Hepatocyte (in vitro differentiated cells): Measurements from ENCODE around the gene TRAM2. TPM values are rescaled to one million over a fixed set of nuclear protein-coding genes. Genes with fewer than 3 reads are reported as not detected.

ENCODE experiments used
- DNase-seq: peaks from one replicate; pipeline ENCODE4 v3.0.0-alpha.2; 2016; ENCODE audit warnings: low spot score
- H2AFZ ChIP-seq: fragments of 200-600 bp; sonication (generic); 2 replicates; pipeline ENCODE4 v1.6.0; 2016; ENCODE audit warnings: antibody characterized with exemption, mild to moderate bottlenecking
- H3K27ac ChIP-seq: fragments of 200-600 bp; sonication (generic); 2 replicates; pipeline ENCODE4 v1.5.1; 2016; ENCODE audit warnings: mild to moderate bottlenecking
- H3K27me3 ChIP-seq: fragments of 200-600 bp; sonication (generic); 2 replicates; pipeline ENCODE4 v1.6.1; 2016
- H3K36me3 ChIP-seq: fragments of 200-600 bp; sonication (generic); replicated peaks from 2 replicates; pipeline ENCODE4 v1.5.1; 2016; ENCODE audit warnings: low read depth; ENCODE audit not compliant: insufficient read depth
- H3K4me1 ChIP-seq: fragments of 200-600 bp; sonication (generic); 2 replicates; pipeline ENCODE4 v1.5.1; 2016; ENCODE audit warnings: mild to moderate bottlenecking, moderate library complexity; ENCODE audit not compliant: insufficient read depth
- H3K4me2 ChIP-seq: fragments of 200-600 bp; sonication (generic); 2 replicates; pipeline ENCODE4 v1.6.0; 2016
- H3K4me3 ChIP-seq: fragments of 200-600 bp; sonication (generic); 2 replicates; pipeline ENCODE4 v1.5.1; 2016; ENCODE audit warnings: mild to moderate bottlenecking
- H3K79me2 ChIP-seq: fragments of 200-600 bp; sonication (generic); 2 replicates; pipeline ENCODE4 v1.6.0; 2017; ENCODE audit warnings: mild to moderate bottlenecking
- H3K9me2 ChIP-seq: fragments of 200-600 bp; sonication (generic); replicated peaks from 2 replicates; pipeline ENCODE4 v1.6.0; 2017; ENCODE audit warnings: mild to moderate bottlenecking; ENCODE audit not compliant: insufficient read depth
- H3K9me3 ChIP-seq: fragments of 200-600 bp; sonication (generic); 2 replicates; pipeline ENCODE4 v1.5.1; 2016; ENCODE audit warnings: low read depth, mild to moderate bottlenecking
- H4K20me1 ChIP-seq: fragments of 200-600 bp; sonication (generic); 2 replicates; pipeline ENCODE4 v1.6.0; 2016; ENCODE audit warnings: mild to moderate bottlenecking; ENCODE audit not compliant: insufficient read depth, poor library complexity, severe bottlenecking
- CTCF ChIP-seq: fragments of 200-600 bp; sonication (generic); IDR thresholded peaks from 2 replicates; pipeline ENCODE4 v1.5.1; 2016; ENCODE audit warnings: antibody characterized with exemption, mild to moderate bottlenecking; ENCODE audit not compliant: poor library complexity
- EZH2 ChIP-seq: fragments of 200-600 bp; sonication (generic); IDR thresholded peaks from 2 replicates; pipeline ENCODE4 v1.6.1; 2016; ENCODE audit warnings: antibody characterized with exemption, mild to moderate bottlenecking, borderline replicate concordance
- EZH2phosphoT487 ChIP-seq: fragments of 200-600 bp; sonication (generic); IDR thresholded peaks from one replicate; pipeline ENCODE4 v1.6.1; 2018; ENCODE audit warnings: antibody characterized with exemption, mild to moderate bottlenecking, low read depth, moderate library complexity; ENCODE audit not compliant: unreplicated experiment, severe bottlenecking
- WGBS: methylation state at CpG from one replicate; pipeline ENCODE4 v1.1.6; 2016; ENCODE audit warnings: low lambda C conversion rate; ENCODE audit errors: missing lambda C conversion rate; 5-methylcytosine and 5-hydroxymethylcytosine counted together
- polyA plus RNA-seq: library from polyadenylated mRNA; unstranded; fragments of >200 nt; fragmentation: Nextera tagmentation; extraction: Ambion mirVana; gene quantifications from 2 replicates; pipeline ENCODE4 v1.2.1, GENCODE V29; 2016
- total RNA-seq: library from RNA; depleted of rRNA; stranded (reverse); fragments of >200 nt; gene quantifications from 2 replicates; pipeline ENCODE4 v1.2.3, GENCODE V29; 2014

Gene TRAM2
- total and polyA plus RNA-seq, 2 experiments from 2014 or later = 29.6 to 47.6 TPM

DNA sequence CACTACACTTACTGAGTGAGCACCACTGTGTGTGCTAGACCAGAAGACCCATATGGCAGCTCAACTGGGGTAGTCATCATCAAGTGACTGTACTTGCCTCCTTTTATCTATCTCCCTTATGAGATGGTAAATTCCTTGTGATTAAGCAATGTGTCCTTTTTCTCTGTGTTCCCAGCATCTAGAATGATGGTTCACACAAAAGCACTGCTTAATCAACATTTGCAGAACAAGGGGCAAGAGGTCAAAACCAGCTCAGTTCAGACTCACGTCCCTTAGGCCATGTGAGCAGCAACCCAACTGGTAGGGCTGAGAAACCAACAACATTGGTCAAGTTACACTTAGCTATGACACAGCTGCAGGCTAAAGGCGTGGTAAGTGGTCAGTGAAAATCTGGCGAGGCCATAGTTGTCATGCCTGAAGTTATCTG lies 10.0 kb downstream of the TRAM2 start:
- Histone ChIP-seq H3K79me2 (peaks cover 97% of the 10 kb centered on the region), H3K4me1 (peaks cover 51% of the 10 kb centered on the region), H3K4me3 (no peak overlapping the region), H4K20me1 (peaks cover 6% of the 10 kb centered on the region), H2AFZ (no peak overlapping the region), H3K9me3 (no peaks in the 10 kb centered on the region), H3K27ac (peak overlapping the region; percentile 66), H3K9me2 (no peaks in the 10 kb centered on the region), H3K27me3 (no peaks in the 10 kb centered on the region), H3K4me2 (no peak overlapping the region), H3K36me3 (no peaks in the 10 kb centered on the region)
- DNase-seq = peak; percentile 36
- 36% methylated on average over 3 of the region's 3 CpGs for WGBS
- no peak for TF ChIP-seq CTCF
- TF ChIP-seq EZH2 = no peak
- no peak for TF ChIP-seq EZH2phosphoT487

DNA sequence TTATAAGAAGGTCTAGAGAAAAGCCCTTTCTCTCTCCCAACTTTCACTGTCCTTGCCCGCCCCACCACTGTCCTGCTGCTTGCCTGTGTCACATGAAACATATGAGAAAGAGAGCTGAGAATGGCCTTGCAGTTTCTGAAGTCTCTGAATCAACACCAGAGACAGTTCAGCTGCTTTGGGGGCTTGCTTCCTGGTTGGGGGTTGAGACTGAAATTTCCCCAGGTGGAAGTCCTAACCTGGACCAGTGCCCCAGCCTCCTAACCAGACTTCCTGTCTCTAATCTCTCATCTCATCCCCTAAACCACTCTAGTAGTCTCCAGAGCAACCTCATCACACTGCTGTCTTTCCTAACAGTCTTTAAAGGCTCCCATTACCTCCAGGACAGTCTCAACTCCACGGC lies 10.7 kb downstream of the TRAM2 start:
- H3K4me2 ChIP-seq = no peak overlapping the region
- no peak overlapping the region for H3K4me3 ChIP-seq
- no peak for DNase-seq
- TF ChIP-seq EZH2 = no peak
- TF ChIP-seq EZH2phosphoT487 = no peak
- no peak for TF ChIP-seq CTCF
- H3K27me3 ChIP-seq = no peaks in the 10 kb centered on the region
- H3K9me3 ChIP-seq = no peaks in the 10 kb centered on the region
- H3K27ac ChIP-seq = peak overlapping the region; percentile 47
- peaks cover 47% of the 10 kb centered on the region for H3K4me1 ChIP-seq
- no peak overlapping the region for H2AFZ ChIP-seq
- H3K9me2 ChIP-seq = no peaks in the 10 kb centered on the region
- peaks cover 1% of the 10 kb centered on the region for H4K20me1 ChIP-seq
- H3K79me2 ChIP-seq = peaks cover 97% of the 10 kb centered on the region
- no peaks in the 10 kb centered on the region for H3K36me3 ChIP-seq
- WGBS = 83% methylated on average over 2 of the region's 2 CpGs

DNA sequence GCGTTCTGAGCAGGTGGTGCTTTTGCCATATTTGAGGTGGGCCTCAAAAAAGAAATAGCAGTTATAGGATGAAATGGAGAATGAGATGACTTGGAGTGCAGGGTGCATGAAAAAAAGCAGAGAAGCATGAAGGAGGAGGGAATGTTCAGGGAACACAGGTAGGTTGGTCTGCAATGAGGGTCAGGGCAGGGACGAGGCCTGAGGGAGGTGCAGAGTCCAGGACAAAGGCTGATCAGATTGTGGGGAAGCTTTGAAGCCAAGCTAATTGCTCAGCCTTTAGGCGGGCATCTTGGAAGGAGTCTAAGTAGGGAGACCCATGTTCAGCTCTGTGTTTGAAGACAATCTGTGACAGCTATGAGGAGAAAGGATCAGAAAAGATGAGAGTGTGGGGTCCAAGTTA lies 12.0 kb downstream of the TRAM2 start:
- no peaks in the 10 kb centered on the region for H3K9me2 ChIP-seq
- no peaks in the 10 kb centered on the region for H3K27me3 ChIP-seq
- H3K36me3 ChIP-seq = no peaks in the 10 kb centered on the region
- peaks cover 97% of the 10 kb centered on the region for H3K79me2 ChIP-seq
- DNase-seq = peak; percentile 52
- H2AFZ ChIP-seq = no peak overlapping the region
- peaks cover 34% of the 10 kb centered on the region for H3K4me1 ChIP-seq
- TF ChIP-seq EZH2 (no peak), CTCF (no peak), EZH2phosphoT487 (no peak)
- no peaks in the 10 kb centered on the region for H3K9me3 ChIP-seq
- H3K4me3 ChIP-seq = no peak overlapping the region
- H4K20me1 ChIP-seq = no peaks in the 10 kb centered on the region
- 67% methylated on average over 3 of the region's 3 CpGs for WGBS
- H3K4me2 ChIP-seq = peak overlapping the region; percentile 44
- H3K27ac ChIP-seq = peak overlapping the region; percentile 41

DNA sequence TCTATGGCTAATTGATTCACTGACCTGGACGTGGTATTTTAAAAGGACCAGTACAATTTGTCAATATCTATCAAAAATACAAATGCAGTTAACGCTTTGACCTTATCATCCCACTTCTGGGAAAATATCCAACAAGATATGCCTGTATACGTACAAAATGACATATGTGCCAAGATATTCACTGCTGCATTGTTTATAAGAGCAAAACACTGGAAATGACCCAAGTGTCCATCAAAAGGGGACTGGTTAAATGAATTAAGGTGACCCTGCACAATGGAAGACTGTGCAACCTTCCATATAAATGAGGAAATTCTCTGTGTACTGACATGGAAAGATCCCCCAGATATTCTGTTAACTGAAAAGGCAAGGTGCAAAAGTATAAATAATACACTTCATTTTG lies 13.9 kb downstream of the TRAM2 start:
- Histone ChIP-seq H4K20me1 (peaks cover 4% of the 10 kb centered on the region), H3K4me3 (no peak overlapping the region), H3K9me3 (no peaks in the 10 kb centered on the region), H3K27me3 (no peaks in the 10 kb centered on the region), H3K4me1 (peaks cover 26% of the 10 kb centered on the region), H3K79me2 (peaks cover 97% of the 10 kb centered on the region), H2AFZ (no peak overlapping the region), H3K27ac (no peak overlapping the region), H3K36me3 (no peaks in the 10 kb centered on the region), H3K4me2 (no peak overlapping the region), H3K9me2 (no peaks in the 10 kb centered on the region)
- DNase-seq = no peak
- 35% methylated on average over 3 of the region's 3 CpGs for WGBS
- TF ChIP-seq EZH2phosphoT487 (no peak), EZH2 (no peak), CTCF (no peak)
